Body of pancreas (tissue), 4 donors: ENCODE measurements around the gene SBF2.

Source experiments
- CTCF ChIP-seq, 7 experiments: fragments of 450-650 bp in 4 of 7; fragments of 200-600 bp in 3 of 7; sonication (generic) in 3 of 7; IDR thresholded peaks; one replicate each; pipeline ENCODE4 v1.5.1; 2016 to 2019; ENCODE audit warnings: antibody characterized with exemption in 7 of 7
- POLR2A ChIP-seq, 3 donors: fragments of 450-650 bp; IDR thresholded peaks; one replicate each; pipeline ENCODE4 v1.6.1; 2016; ENCODE audit warnings: antibody characterized with exemption in 3 of 3, mild to moderate bottlenecking in 2 of 3

- TF ChIP-seq CTCF (IDR thresholded peaks at IDR 0.05) (no peak), POLR2A (IDR thresholded peaks at IDR 0.05) (no peak)
Observed at GRCh38 chr11:9821008-9821752, 472.8 kb downstream of the SBF2 start.
